HG03066 (cell line): ENCODE data around the gene GSX2.
"Not testable (repeated sequence)": the region's sequence is repeated elsewhere in the genome, so short reads cannot be mapped to it uniquely, and the experiment has no call there.

ENCODE experiments used
- ATAC-seq: cut with Tn5 transposase; IDR thresholded peaks from one replicate; pipeline ENCODE4 v1.9.1; 2021; ENCODE audit warnings: low read depth; ENCODE audit not compliant: unreplicated experiment

Gene GSX2

DNA sequence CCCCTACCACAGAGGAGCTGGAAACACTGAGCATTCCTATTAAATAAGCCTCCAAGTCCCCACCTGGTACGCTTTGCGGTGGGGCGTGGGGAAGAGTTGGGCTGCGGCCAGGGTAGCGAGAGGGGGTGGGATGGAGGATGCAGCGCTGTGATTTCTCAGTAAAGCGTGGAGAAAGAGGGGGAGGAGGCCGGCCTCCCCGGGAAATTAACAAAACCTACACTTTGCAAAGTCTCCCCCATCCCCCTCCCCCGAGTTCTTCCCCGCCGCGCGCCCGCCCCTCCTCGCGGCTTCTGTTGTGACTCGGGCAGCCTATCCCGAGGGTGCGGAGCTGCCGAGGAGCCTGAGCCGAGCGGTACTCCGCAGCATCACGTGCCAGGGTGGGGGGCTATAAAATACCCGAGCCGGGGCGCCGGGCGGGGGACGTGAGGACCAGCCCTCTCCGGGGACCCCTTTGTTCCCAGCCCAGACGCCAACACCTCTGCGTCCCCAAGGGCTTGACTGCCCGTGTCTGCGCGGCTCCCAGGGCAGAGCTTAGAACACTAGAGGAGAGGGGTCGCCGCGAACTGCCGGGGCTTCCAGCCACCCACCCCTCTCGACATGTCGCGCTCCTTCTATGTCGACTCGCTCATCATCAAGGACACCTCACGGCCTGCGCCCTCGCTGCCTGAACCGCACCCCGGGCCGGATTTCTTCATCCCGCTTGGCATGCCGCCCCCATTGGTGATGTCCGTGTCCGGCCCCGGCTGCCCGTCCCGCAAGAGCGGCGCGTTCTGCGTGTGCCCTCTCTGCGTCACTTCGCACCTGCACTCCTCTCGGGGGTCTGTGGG is at the start of gene GSX2:
TSS of gene GSX2 (plus strand) at position 416 of the 827 bp plus-strand sequence. CDS start at position 598, 182 bp downstream.
- ATAC-seq = no peak

DNA sequence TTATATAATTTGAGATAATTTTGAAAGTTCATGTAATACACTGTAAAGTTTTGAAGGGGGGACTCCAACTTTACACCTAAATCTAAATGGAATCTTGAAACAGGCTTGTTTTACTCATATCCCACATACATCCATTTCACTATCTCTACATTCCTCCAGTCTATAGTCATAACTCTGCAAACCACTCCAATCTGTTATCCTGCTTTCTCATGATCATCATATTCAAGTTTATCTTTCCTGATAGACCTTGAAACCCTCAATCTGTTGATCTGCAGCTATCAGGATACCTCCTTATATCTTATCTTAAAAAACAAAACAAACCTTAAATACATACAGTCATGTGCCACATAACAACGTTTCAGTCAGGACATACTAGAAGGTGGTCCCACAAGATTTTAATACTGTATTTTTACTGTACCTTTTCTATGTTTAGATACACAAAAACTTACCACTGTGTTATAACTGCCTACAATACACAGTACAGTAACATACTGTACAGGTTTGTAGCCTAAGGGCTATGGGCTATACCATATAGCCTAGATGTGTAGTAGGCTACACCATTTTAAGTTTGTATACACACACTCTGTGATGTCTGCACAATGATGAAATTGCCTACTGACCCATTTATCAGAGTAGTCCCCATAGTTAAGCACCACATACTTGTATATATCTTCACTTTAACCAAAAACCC is 49.6 kb upstream of the GSX2 start:
- no peak for ATAC-seq

DNA sequence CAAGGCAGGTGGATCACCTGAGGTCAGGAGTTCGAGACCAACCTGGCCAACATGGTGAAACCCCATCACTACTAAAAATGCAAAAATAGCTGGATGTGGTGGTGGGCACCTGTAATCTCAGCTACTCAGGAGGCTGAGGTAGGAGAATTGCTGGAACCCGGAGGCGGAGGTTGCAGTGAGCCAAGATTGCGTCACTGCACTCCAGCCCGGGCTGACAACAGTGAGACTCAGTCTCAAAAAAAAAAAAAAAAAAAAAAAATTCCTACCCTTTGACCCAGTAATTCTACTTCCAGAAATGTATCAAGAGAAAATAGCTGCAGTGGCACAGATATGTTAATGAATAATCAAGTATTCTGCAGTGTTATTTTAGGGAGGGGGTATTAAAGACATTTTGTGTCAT is 46.6 kb upstream of the GSX2 start:
- not testable (repeated sequence) for ATAC-seq

DNA sequence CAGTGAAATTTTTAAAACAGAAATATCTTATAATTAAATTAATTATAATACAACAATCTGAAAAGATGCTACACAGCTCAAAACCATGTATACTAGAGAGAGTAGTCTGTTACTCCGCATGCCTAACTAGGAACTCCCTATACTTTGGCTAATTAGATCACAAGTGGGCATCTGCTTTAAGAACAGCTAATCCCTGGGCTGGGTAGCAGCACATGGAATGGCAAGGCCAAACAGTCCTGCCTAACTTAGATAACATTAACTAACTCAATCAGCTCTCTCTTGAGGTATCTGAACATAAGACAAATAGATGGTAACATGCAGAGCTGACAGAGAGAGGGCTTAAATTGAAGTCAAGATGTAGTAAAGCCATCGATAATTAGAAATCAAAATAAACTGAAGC is 45.5 kb upstream of the GSX2 start:
- ATAC-seq = no peak

DNA sequence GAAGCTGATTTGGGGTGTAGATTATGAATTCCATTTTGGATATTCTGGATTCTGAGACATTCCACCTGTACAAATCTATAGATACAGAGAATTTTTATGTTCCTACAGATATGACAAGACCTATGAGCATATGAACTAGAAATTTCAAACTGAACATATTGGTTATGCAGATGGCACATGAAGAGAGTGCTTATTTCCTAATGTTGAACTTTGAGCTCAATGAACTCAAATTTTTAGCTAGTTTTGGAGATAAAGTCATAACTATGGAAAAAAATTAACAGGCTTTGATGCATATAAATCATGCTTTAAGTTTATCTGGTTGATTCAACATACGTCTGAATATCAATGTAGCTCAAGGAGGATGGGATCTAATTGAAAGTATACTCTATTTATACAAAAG is 44.5 kb upstream of the GSX2 start:
- no peak for ATAC-seq

GRCh38 chr4:54056360-54056759 is 43.6 kb upstream of the GSX2 start:
- no peak for ATAC-seq

DNA sequence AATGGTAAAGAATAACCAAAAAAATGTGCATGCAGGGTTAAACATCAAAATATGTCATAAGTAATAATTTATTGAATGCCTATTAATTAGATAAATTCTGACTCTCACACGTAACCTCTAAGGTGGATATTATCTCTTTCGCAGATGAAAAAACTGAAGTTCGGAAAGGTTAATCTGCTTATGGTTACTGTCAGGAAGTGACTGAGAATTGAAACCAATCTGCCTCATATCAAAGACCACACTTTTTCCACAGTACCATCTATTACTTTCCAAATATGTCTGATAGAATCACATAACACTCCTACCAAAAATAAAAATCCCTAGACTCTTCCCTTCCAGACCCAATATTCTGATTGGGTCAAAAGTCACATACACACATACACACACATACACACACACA is 41.8 kb upstream of the GSX2 start:
- peak; percentile 44 for ATAC-seq

GRCh38 chr4:54060116-54060515 is 39.8 kb upstream of the GSX2 start:
- ATAC-seq = no peak

- no peak for ATAC-seq
Measured at GRCh38 chr4:54061067-54061466, 38.9 kb upstream of the GSX2 start.

DNA sequence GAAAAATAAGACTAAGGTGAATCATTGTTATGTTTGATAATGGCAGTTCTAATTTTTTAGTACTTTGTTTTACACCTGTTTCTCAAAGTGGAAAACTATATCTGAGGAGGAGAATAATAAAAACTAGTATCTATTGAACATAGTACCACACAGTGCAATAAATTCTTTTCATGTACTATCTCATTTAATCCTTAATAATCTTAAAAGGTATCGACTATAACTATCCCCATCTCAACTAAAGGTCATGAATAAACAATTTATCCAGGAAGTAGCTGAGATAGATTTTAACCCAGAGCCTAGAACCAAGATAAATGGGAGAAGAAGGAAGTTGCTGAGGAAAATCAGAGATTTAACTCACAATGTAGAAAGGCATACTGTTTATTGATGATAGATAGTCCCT is 38.1 kb upstream of the GSX2 start:
- ATAC-seq = no peak

DNA sequence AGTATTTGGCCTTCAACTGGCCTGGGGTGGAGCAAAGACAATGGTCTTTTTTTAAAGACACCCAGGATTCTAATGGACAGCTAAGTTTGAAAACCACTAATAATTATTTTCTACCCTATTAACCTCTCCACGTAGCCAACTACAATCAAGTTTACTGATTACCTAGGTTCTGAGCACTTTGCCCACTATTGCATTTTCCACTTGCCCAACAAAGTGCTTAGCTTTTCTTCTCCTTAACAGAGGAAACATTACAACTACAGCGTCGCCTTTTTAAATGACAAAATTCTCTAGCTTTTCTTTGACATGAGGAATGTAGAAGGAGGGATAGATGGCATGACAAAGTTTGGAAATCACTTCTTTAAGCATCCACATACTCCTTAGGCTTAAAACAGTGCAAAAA is 37.6 kb upstream of the GSX2 start:
- no peak for ATAC-seq

- ATAC-seq = no peak
Measured at GRCh38 chr4:54063229-54063628, 36.7 kb upstream of the GSX2 start.

GRCh38 chr4:54063737-54064316 is 36.1 kb upstream of the GSX2 start:
- peak; percentile 22 for ATAC-seq

DNA sequence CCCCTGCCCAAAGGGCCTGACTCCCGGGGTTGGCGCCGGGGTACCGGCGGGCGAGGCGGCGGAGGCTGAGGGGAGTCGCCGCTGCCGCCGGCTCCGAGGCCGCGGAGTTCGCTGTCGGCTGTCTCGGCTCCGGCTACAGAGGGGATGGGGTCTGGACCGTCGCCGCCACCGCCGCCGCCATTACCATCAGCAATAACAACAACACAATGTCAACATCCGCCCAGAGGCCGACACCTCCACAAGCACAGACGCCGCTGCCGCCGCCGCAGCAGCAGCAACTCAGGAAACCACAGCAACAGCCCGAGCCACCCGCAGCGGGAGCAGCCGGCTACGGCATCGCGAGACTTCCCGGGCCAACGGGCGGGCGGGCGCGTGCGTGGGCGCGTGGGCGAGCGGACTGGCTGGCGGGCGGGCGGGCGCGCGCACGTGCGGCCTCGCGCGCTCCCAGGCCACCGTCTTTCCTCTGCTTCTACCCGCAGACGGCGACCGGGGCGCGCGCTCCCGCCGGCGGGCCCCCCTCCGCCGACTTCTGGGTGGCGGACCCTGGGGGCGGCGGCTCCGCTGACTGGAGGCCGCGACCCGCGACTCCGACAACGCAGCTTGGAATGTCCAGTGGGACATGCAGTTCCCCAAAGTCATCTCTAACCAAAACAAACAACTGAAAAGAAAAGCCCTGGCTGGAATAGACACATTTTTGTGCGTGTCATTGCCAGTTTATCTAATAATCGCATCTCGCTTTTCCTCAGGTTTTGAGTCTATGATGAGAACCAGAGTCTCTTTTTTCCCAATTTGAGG is 35.4 kb upstream of the GSX2 start, which contains the start of gene CHIC2:
TSS of gene CHIC2 (minus strand) at position 289 of the 795 bp plus-strand sequence. CDS start 305 bp downstream, outside the sequence.
- ATAC-seq = peak; percentile 94

- ATAC-seq = no peak
Measured at GRCh38 chr4:54065282-54066087, 34.5 kb upstream of the GSX2 start.

DNA sequence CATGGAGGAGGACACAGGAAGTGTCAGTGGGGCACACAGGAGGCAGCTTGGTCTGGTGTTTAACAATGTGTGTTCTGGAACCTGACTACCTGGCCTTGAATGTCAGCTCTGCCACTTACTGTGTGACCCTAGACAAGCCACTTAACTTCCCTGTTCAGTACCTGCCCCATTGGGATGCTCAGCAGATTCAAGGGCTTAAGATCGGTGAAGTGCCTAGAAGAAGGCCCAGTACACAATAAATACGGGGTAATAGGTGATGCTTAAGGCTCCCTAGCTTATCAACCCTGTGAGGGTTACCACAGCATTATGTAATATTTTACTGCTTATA is 33.9 kb upstream of the GSX2 start:
- ATAC-seq = no peak

DNA sequence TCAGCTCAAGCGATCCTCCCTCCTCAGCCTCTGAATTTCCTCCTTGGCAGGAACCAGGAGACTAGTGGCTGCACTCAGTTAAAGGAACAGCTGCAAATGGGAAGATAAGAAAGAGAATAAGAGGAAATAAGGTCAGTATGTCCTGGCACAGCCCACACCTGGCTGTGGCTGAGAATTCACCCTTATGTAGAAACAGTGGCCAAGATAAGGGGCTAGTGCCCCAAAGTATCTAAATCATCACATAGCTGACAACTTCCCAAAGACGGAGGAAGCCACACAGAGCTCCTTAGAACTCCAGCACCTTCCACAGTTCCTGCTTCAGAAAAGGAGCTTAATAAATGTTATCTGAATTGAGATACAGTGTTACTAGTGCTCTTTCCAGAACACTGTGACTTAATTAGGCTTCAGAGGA is 33.2 kb upstream of the GSX2 start:
- no peak for ATAC-seq

DNA sequence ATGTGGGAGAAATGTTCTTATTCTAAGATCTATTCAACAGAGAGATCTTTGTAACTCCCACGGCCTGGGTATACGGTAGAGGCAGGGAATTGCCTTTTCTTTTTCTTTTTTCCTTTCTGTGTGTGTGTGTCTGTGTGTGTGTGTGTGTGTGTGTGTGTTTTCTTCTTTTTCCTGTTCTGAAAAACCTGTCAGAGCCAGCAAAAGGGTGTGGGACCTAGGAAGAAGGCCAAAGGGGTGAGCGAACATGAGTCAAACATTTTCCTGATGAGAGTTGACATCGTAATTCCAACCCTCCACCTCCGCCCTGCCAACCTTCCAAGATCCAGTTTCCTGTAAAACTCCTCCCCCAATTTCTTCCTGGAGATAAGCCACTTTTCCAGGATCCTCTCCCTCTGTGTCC is 32.8 kb upstream of the GSX2 start:
- no peak for ATAC-seq

DNA sequence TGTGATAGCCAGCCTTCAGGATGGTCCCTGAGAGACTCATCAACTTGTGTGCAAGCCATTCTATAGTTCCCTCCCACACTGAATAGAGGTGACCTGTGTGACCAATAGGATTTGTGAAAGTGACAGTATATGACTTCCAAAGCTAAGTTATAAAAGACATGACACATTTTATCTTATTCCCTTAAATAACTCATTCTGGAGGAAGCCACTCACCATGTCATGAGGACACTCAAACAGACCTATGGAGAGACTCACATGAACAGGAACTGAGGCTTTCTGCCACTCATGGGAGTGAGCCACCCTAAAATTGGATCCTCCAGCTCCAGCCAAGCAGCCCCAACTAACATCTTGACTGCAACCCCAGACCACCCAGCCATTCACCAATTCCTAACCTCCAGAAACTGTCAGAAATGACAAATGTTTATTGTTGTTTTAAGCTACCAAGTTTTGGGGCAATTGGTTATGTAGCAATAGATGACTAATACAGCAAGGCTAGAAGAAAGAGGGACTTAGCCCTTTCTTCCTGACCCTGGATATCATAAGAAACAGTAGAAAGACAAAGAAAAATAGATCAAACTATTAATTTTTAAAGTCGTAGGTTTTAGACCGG is 26.6 kb upstream of the GSX2 start:
- ATAC-seq = no peak

DNA sequence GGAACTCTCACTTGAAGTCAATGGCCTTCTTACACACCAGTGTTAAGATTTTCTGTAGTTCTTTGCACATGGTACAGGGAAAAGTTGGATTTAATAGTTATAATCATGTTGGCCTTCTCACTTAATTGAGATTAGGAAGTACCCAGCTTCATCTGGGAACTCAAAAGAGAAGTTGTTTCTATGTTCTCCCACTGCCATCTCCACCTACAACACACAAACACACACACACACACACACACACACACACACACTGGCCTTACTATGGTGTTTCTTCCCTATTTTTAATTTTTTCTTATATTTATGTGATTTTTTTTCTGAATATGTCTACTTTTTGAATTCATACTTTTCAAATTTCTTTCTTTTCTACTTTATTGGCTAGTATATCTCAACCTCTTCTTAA is 25.6 kb upstream of the GSX2 start:
- ATAC-seq = no peak
